OCI-LY3 (cell line): ENCODE results near the gene CARD9.

Experiments used
- H2AFZ ChIP-seq: fragments of 200-600, 300-600 bp; shearing (Covaris generic); 2 replicates; pipeline ENCODE4 v1.6.0; 2014; ENCODE audit warnings: antibody characterized with exemption, low read depth, low read length
- H3K27ac ChIP-seq: fragments of 200-600, 300-600 bp; sonication (generic); 2 replicates; pipeline ENCODE4 v1.5.1; 2014; ENCODE audit warnings: mild to moderate bottlenecking, low read length, moderate library complexity, mixed read lengths
- H3K27me3 ChIP-seq: fragments of 200-600, 300-600 bp; sonication (generic); 2 replicates; pipeline ENCODE4 v1.6.1; 2014; ENCODE audit warnings: low read depth, low read length, mixed read lengths
- H3K36me3 ChIP-seq: fragments of 200-600, 300-600 bp; sonication (generic); replicated peaks from 2 replicates; pipeline ENCODE3; 2014; ENCODE audit warnings: low read depth, low read length, mixed read lengths
- H3K4me1 ChIP-seq: fragments of 300-600, 200-600 bp; sonication (generic); 2 replicates; pipeline ENCODE4 v1.6.1; 2014; ENCODE audit warnings: low read length, mixed read lengths
- H3K4me2 ChIP-seq: fragments of 200-600, 300-600 bp; sonication (generic); 2 replicates; pipeline ENCODE4 v1.6.1; 2014; ENCODE audit warnings: low read length, mixed read lengths
- H3K4me3 ChIP-seq: fragments of 300-600, 200-600 bp; sonication (generic); 2 replicates; pipeline ENCODE4 v1.5.1; 2014; ENCODE audit warnings: antibody characterized with exemption, mild to moderate bottlenecking, low read length, moderate library complexity
- H3K79me2 ChIP-seq: fragments of 300-600, 200-600 bp; shearing (Covaris generic); 2 replicates; pipeline ENCODE4 v1.6.1; 2014; ENCODE audit warnings: mild to moderate bottlenecking, low read length, mixed read lengths
- H3K9ac ChIP-seq: fragments of 300-600, 200-600 bp; shearing (Covaris generic); 2 replicates; pipeline ENCODE4 v1.6.0; 2014; ENCODE audit warnings: mild to moderate bottlenecking, low read length, moderate library complexity
- H3K9me3 ChIP-seq: fragments of 200-600, 300-600 bp; shearing (Covaris generic); 2 replicates; pipeline ENCODE4 v1.6.1; 2014; ENCODE audit warnings: low read length, mixed read lengths; ENCODE audit not compliant: insufficient read depth
- H4K20me1 ChIP-seq: fragments of 200-600, 300-600 bp; sonication (generic); 2 replicates; pipeline ENCODE4 v1.6.1; 2016; ENCODE audit warnings: low read length, mixed read lengths; ENCODE audit not compliant: insufficient read depth
- CTCF ChIP-seq: fragments of 200-600, 300-600 bp; sonication (generic); IDR thresholded peaks from 2 replicates; pipeline ENCODE4 v1.5.1; 2014; ENCODE audit warnings: antibody characterized with exemption, low read length, low read depth
- EZH2phosphoT487 ChIP-seq: fragments of 200-600 bp; shearing (Covaris generic); IDR thresholded peaks from 2 replicates; pipeline ENCODE4 v1.6.1; 2018; ENCODE audit warnings: antibody characterized with exemption, mixed run types, low read depth

Gene CARD9

GRCh38 chr9:136314944-136315343, 58.5 kb downstream of the CARD9 start:
- Histone ChIP-seq H2AFZ (no peak overlapping the region), H3K9me3 (peaks cover 6% of the 10 kb centered on the region; the same call in 1 of the 2 replicates), H4K20me1 (no peaks in the 10 kb centered on the region), H3K4me3 (no peak overlapping the region), H3K27ac (no peak overlapping the region), H3K36me3 (no peaks in the 10 kb centered on the region), H3K27me3 (no peaks in the 10 kb centered on the region), H3K9ac (no peak overlapping the region), H3K79me2 (no peaks in the 10 kb centered on the region), H3K4me2 (no peak overlapping the region), H3K4me1 (no peaks in the 10 kb centered on the region)
- no peak for TF ChIP-seq CTCF
- TF ChIP-seq EZH2phosphoT487, result no peak

GRCh38 chr9:136314056-136314416, 59.4 kb downstream of the CARD9 start:
- Histone ChIP-seq H3K79me2 (no peaks in the 10 kb centered on the region), H3K27me3 (no peaks in the 10 kb centered on the region), H3K4me2 (no peak overlapping the region), H2AFZ (no peak overlapping the region), H3K27ac (no peak overlapping the region), H3K4me3 (no peak overlapping the region), H3K36me3 (no peaks in the 10 kb centered on the region), H3K4me1 (no peaks in the 10 kb centered on the region), H4K20me1 (no peaks in the 10 kb centered on the region), H3K9me3 (peaks cover 6% of the 10 kb centered on the region; the same call in 1 of the 2 replicates), H3K9ac (no peak overlapping the region)
- TF ChIP-seq EZH2phosphoT487, result no peak
- TF ChIP-seq CTCF, result no peak
